SK-MEL-5 (cell line): ENCODE measurements around the gene MEP1B. TPM values are rescaled to one million over a fixed set of nuclear protein-coding genes. Genes with fewer than 3 reads are reported as not detected.

ENCODE experiments used
- DNase-seq: peaks from one replicate; pipeline ENCODE4 v3.0.0-alpha.2; 2016; ENCODE audit warnings: low read depth, low spot score
- in situ Hi-C: cut with HindIII; loops from 2 replicates; pipeline ENCODE4 v1.10.0; 2016; ENCODE audit warnings: low sequenced_read_pairs, high pct_unique_total_duplicates, low pct_unique_long_range_greater_than_20kb
- small RNA-seq, 2 experiments: library from RNA; depleted of rRNA; stranded (forward); fragments of <200 nt; gene quantifications; one replicate each; pipeline ENCODE3, GENCODE V24; 2014
- total RNA-seq: library from RNA; depleted of rRNA; stranded (reverse); fragments of >200 nt; shearing (Covaris generic); gene quantifications from 2 replicates; pipeline ENCODE4 v1.2.3, GENCODE V29; 2014; rRNA removed

MEP1B gene
- total RNA-seq, 1 experiment from 2014 or later, result not detected

DNA sequence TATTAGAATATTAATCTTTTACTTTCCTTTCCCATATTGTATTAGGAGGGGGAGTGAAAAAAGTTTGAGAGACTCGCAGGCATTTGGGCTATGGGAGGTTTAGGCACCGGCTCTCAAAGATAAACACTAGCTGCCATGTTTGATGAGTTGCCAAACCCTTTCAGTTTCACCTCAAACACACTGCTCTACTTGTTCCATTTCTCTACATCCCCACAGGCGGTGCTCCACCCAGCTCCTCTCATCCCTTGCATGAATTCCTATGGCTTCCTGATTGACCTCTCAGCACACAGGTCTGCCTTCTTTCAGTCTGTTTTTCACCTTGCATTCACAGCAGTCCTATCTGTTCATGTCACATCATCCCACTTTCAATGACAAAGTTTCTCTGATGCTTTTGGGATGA is 65.7 kb downstream of the MEP1B start:
- in situ Hi-C loops, result no loop called here
- DNase-seq, result peak; percentile 29

DNA sequence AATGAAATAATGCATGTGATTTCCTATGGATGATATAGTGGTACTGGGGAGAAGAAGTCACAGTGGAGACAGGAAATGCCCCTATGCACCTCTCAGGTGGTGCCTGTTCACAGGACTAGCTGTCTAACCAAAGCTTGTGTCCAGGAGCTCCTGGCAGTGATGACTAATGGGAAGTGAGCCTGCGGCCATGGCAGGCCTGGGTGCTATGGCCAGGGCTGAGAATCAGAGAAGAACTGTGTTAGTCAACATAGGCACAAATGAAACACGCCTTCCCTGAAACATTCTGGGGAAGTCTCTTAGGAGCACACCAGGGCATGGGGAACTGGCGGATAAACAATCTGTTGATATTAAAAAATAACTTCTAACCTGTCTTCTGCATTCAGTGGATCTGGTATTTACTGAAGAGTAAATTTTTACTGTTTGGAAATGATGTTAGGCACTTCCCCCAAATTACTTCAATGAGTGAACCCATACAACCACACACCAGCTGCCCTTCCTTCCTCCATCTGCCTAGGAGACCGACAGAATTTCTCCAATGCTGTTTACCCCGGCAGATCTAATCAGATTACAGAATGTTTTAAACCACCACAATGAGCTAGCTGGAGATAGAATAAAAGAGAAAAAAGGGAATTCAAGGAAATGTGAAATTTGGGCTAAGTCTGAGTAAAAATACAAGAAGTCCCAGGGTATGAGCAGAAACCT is 67.4 kb downstream of the MEP1B start:
- in situ Hi-C loops, result no loop called here
- no peak for DNase-seq

DNA sequence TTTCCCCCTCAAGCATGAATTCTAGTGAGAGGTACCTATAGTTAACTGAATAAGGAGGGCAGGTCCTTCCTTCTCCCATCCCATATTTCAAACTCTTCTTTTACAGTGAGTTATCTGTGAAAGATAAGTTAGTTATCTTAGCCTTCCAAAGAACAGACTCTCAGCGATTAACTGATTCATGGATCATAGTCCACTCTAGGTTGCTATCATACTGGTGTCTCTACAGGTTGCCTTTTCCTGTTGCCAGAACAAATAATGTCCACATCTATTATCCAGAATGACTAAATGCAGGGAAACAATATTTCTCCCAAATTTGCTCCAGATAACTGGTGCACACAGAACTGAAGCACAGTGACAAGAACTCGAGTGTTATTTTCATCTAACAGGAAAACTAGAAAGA is 68.3 kb downstream of the MEP1B start:
- in situ Hi-C loops, result no loop called here

DNA sequence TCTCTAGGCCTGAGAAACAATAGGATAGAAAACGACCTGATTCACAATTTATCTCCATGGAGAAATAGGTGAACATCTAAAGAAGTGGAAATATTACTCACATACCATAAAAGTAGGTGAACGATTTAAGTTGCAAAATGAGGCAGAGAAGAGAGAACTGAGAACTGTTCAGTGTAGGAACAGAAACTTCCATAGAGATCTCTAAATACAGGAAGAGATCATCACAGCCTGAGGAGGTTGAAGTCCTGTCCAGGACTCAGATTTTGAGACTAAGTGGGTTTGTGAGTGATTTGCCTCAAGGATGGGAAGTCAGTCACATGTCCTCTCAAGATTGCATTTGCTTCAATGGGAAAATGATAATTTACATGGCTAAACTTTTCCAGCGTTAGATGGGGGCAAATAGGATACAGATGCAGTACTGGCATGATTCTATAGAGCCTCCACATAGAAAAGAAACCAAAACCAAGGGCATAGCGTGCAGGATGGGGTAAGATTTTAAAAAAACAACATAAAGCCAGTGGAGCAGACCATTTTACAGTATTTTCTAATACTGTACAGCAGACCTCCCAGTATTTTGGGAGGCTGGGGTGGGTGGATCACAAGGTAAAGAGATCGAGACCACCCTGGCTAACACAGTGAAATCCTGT is 68.8 kb downstream of the MEP1B start:
- no peak for DNase-seq
- in situ Hi-C loops, result no loop called here

More for the DNA sequence above, 68.3 kb downstream of the MEP1B start:
- no peak for DNase-seq

DNA sequence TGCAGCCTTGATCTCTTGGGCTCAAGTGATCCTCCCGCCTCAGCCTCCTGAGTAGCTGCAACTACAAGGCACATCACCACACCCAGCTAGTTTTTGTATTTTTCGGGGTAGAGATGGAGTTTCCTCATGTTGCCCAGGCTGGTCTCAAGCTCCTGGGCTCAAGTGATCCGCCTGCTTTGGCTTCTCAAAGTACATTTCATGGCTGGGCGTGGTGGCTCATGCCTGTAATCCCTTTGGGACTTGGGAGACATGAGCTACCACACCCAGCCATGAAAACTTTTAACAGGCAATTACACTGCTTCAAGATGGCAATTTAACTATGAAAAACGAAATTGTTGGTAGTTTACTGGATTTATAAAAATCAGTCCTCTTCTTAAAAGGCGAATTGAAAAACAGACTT is 69.7 kb downstream of the MEP1B start:
- in situ Hi-C loops, result no loop called here
- DNase-seq, result no peak

DNA sequence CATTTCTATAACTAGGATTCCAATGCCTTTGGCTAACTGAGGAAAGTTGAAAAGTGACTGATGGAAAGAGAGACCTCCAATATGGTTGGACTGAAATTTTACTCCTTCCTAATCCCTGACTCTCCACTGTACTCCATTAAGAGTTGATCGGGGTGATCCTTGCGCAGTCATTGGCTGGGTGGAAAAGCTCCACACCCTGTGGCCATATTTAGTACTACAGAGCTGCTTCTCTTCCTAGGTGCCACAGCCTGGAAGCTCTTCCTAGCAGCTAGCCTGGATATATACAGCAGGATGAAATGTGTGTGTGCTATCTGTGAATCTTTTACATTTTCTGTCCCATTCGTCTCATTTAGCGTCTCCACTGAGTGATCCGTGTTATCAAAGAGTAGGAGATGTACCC is 71.2 kb downstream of the MEP1B start:
- in situ Hi-C loops, result no loop called here
- DNase-seq, result peak; percentile 33

DNA sequence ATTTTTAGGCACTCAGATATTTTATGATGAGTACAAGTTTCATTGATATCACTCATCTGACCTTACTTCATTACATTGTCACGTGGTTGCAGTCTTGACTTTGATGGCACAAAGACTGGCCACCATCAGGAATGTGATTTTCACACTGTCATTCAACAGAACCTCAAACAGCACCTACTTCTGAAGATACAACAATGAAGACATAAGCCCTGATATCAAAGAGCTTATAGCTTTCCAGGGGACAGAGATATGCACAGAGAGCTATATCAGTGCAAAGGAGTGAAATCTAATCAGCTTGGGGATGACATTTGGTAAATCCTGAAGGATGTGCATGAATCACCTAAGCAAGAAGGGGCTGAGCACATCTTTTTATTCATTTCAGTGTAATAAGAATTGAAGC is 72.3 kb downstream of the MEP1B start:
- no peak for DNase-seq
- in situ Hi-C loops, result no loop called here

DNA sequence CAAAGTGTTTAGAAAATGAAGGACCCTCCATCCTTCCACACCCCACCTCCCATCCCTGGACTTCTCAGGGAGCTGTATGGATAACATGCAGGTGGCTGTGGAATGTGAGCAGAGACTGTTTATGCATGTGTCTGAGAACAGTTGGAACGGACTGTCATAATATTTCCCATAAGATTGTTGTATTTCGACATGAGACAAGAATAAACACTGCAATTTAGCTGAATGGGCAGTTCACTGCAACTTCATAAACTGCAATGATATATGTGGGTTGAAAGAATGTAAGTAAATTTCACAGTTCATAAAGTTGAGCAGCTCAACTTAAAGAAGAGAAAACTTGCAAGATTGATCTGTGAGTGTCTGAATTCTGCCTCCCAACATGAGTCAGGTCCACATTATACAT is 74.6 kb downstream of the MEP1B start:
- in situ Hi-C loops, result no loop called here
- DNase-seq, result no peak

DNA sequence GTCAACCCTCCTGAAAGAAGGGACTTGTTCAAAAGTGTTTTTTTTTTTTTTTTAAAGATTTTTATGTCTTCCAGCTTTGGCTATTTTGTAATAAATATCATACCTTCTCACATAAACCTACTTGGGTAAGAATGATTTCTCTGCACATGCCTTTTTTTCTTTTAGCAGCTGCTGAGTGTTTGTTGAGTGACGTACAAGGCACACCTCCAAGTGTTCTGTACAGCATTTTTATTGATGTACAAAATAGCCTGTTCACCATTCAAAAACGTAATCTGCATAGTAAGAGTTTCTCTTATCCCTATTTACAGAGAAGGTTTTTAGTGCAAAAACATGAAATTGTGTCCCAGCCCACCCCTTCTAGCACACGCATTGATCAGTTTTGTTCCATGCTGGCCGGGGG is 77.6 kb downstream of the MEP1B start:
- DNase-seq, result no peak
- in situ Hi-C loops, result no loop called here

Small RNA genes lying within 50 kb of the gene (small RNA-seq; reads per million reads assigned to genes)
- gene RF00019 (0 reads per million in 2 experiments), gene RNA5SP453 (0.19 to 0.43 reads per million in 2 experiments)

Other genes with a start within 250 kb of the MEP1B start
- gene TRAPPC8, start 246.9 kb upstream of the MEP1B start, total RNA-seq, result 47.7 and 49.4 TPM in 2 replicates
- 41.4 and 53.3 TPM in 2 replicates for gene RNF125, start 171.2 kb upstream of the MEP1B start, total RNA-seq
- 23.7 and 29.6 TPM in 2 replicates for gene RNF138, start 98.2 kb upstream of the MEP1B start, total RNA-seq